ENCODE measurements around the gene F2. TPM values are rescaled to one million over a fixed set of nuclear protein-coding genes. Genes with fewer than 3 reads are reported as not detected.

The F2 gene
- total RNA-seq, 1 donor from 2014 or later: not detected

DNA sequence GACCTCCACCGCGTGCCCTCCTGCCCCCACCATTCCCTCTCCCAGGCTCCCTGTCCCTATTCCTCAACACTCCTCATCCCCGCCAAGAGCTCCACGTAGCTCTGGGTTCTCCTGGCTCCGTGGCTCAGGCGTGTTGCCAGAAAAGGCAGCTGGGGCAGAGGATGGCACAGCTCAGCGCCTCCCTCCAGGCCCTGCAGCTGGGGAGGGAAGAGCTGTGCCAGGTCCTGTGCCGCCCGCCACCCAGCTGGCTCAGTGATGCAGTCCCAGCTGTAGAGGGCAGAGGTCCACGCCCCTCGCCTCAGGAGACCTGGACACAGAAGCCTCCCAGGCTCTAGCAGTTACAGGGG is 22.8 kb upstream of the F2 start:
- ATAC-seq: no peak
- Histone ChIP-seq H3K27ac (peak overlapping the region; percentile 21), H3K9me3 (no peaks in the 10 kb centered on the region), H3K27me3 (ENCODE audit: low read depth) (no peaks in the 10 kb centered on the region), H3K4me1 (peaks cover 40% of the 10 kb centered on the region), H3K4me3 (no peak overlapping the region), H3K36me3 (peaks cover 58% of the 10 kb centered on the region)
- TF ChIP-seq, protein P1, sequence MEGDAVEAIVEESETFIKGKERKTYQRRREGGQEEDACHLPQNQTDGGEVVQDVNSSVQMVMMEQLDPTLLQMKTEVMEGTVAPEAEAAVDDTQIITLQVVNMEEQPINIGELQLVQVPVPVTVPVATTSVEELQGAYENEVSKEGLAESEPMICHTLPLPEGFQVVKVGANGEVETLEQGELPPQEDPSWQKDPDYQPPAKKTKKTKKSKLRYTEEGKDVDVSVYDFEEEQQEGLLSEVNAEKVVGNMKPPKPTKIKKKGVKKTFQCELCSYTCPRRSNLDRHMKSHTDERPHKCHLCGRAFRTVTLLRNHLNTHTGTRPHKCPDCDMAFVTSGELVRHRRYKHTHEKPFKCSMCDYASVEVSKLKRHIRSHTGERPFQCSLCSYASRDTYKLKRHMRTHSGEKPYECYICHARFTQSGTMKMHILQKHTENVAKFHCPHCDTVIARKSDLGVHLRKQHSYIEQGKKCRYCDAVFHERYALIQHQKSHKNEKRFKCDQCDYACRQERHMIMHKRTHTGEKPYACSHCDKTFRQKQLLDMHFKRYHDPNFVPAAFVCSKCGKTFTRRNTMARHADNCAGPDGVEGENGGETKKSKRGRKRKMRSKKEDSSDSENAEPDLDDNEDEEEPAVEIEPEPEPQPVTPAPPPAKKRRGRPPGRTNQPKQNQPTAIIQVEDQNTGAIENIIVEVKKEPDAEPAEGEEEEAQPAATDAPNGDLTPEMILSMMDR (IDR thresholded peaks at IDR 0.05): no peak
- DNase-seq: no peak
- intact Hi-C loops (cut with DNase I): no loop called here

DNA sequence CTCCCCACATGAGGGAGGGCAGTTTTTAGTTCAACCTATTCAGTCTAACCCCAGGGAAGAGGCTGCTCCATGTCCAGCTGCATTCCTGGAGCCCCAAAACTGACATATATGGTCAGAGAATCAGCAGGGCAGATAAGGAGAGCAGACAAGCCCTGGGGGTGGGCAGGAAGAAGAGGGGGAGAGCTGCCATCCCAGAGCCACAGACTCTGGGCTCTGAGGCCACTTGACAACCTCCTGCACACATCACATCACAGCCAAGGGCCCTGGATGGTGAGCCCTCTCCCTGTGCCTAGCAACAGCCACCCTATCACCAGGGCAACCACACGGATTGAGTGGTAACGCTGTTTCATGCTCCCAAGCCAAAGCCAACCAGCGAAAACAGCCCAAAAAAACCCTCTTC is 21.7 kb upstream of the F2 start:
- Histone ChIP-seq H3K27me3 (ENCODE audit: low read depth) (no peaks in the 10 kb centered on the region), H3K9me3 (no peaks in the 10 kb centered on the region), H3K36me3 (peaks cover 48% of the 10 kb centered on the region), H3K4me1 (peaks cover 49% of the 10 kb centered on the region), H3K27ac (peak overlapping the region; percentile 21), H3K4me3 (no peak overlapping the region)
- no peak for ATAC-seq
- TF ChIP-seq, protein P1 (IDR thresholded peaks at IDR 0.05): no peak
- DNase-seq: no peak
- intact Hi-C loops (cut with DNase I): no loop called here

DNA sequence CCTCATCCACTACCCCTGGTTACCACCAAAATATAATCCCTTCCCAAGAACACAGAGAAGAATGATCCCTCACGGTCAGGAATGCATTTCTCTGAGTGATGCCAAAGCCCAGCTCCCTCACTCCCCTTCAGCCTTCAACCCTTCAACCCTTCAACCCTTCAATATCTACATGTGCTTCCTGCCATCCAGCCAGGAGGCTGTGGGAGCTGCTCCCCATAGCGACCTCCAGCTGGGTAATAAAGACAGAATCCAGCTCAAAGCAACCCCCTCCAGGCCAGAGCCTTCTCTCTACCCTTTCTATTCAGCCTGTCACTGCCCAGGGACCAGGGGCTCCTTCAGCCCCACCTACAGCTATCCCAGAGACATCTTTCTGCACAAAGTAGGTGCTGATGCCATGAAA is 21.3 kb upstream of the F2 start:
- ATAC-seq: no peak
- DNase-seq: no peak
- TF ChIP-seq, protein P1 (IDR thresholded peaks at IDR 0.05): no peak
- Histone ChIP-seq H3K27ac (no peak overlapping the region), H3K4me3 (no peak overlapping the region), H3K9me3 (no peaks in the 10 kb centered on the region), H3K27me3 (ENCODE audit: low read depth) (no peaks in the 10 kb centered on the region), H3K36me3 (peaks cover 49% of the 10 kb centered on the region), H3K4me1 (peaks cover 53% of the 10 kb centered on the region)
- intact Hi-C loops (cut with DNase I): no loop called here

DNA sequence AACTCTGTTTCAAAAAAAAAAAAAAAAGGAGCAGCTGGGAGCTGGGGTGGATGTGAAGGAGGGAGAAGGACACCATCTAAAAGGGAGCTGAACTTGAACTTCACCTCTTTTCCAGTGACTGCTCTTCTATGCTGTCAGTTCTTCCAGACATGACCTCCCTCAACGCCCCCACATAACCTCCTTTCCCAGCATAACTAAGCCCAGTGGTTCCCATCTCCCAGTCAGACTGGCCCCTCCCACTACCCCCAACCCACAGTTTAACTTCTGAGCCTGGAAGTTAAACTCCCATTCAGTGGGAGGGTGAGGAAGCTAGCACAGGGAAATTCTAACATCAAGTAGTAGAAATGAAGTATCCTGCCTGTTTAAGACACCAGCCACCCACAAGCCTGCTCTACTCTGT is 20.4 kb upstream of the F2 start:
- no peak for DNase-seq
- Histone ChIP-seq H3K27ac (no peak overlapping the region), H3K27me3 (ENCODE audit: low read depth) (no peaks in the 10 kb centered on the region), H3K4me3 (no peak overlapping the region), H3K9me3 (no peaks in the 10 kb centered on the region), H3K36me3 (peaks cover 49% of the 10 kb centered on the region), H3K4me1 (peaks cover 60% of the 10 kb centered on the region)
- TF ChIP-seq, protein P1 (IDR thresholded peaks at IDR 0.05): no peak
- intact Hi-C loops (cut with DNase I): no loop called here
- ATAC-seq: no peak

DNA sequence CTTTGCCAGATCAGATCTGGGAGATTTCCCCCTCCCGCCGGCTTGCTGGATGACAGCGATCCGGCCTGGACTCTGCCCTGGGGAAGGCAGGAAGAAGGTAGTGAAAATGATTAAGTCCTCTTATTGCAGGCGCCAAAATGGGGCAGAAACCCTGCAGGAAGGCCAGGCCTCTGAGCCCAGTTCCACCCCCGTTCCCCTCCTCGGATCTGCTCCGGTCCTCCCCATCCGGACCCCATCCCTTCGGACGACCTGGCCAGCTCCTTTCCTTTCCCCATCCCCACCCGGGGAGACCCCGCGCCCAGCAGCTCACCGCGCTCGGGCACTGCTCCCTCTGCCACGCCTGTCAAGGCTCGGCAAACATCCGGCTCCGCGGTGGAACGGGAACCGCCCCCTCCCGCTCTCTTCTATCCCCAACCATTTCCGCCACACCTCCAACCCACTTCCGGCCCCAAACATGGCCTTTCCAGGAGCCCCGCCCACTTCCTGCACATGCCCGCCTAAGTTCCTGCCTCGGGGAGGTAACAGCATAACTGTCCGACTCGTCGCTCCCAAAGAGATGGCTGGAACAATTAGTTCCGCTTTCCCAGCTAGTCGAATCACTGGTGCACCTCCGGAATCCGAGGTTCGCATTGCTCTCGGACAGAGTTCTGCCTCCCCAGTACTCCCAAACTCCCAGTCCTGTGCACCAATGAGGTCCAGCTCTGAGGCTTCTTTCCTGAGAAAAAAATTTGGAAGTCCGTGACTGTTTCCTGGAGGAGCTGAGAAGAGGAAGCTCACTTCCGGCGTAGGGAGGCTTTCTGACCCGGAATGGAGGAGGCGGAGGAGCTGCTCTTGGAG is 18.6 kb upstream of the F2 start, which contains the start of the genes ARHGAP1 and ZNF408:
ARHGAP1 (minus strand) TSS at position 379 of the 837 bp plus-strand sequence. CDS start 4,512 bp downstream, outside the sequence.
ZNF408 (plus strand) TSS at position 791 of the 837 bp plus-strand sequence; CDS start at position 808, 17 bp downstream.
- H3K36me3 ChIP-seq: peaks cover 49% of the 10 kb centered on the region
- peak; percentile 99 for ATAC-seq
- TF ChIP-seq, protein P1 (IDR thresholded peaks at IDR 0.05): no peak
- no peaks in the 10 kb centered on the region for H3K9me3 ChIP-seq
- peak within 1 kb of the TSS; percentile 98 for H3K4me3 ChIP-seq
- DNase-seq: peak; percentile 100
- peak within 1 kb of the TSS; percentile 93 for H3K27ac ChIP-seq
- H3K4me1 ChIP-seq: peaks cover 60% of the 10 kb centered on the region
- intact Hi-C loops (cut with DNase I): no loop called here
- H3K27me3 ChIP-seq (ENCODE audit: low read depth): no peaks in the 10 kb centered on the region

Measured in lower lobe of right lung (tissue), 2 donors.